GM19193 (cell line): ENCODE data around the gene PHKB.

ENCODE experiments used
- POLR2A ChIP-seq: IDR thresholded peaks from 4 replicates; pipeline ENCODE4 v1.6.1; 2011; ENCODE audit not compliant: insufficient read depth, insufficient read length; ENCODE audit errors: extremely low read depth

PHKB gene

GRCh38 chr16:47590472-47590871 is 129.3 kb downstream of the PHKB start:
- no peak for TF ChIP-seq POLR2A

DNA sequence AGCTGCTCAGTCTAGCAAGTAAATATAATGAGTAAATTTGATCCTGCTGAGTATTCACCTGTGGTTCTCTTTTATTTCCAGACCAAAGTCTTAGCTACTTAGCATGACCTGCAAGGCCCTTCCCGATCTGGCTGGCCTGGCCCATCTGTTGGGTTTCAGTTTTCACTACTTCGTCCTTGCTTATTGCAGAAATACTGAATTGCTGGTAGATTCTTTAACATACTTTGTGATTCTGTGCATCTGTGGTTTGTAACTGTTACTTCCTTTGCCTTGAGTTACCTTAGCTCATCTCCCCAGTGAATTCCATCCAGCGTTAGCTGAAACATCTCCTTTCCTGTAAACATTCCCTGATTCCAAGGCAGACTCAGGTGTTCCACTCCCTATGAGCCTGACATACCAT is 131.1 kb downstream of the PHKB start:
- no peak for TF ChIP-seq POLR2A

DNA sequence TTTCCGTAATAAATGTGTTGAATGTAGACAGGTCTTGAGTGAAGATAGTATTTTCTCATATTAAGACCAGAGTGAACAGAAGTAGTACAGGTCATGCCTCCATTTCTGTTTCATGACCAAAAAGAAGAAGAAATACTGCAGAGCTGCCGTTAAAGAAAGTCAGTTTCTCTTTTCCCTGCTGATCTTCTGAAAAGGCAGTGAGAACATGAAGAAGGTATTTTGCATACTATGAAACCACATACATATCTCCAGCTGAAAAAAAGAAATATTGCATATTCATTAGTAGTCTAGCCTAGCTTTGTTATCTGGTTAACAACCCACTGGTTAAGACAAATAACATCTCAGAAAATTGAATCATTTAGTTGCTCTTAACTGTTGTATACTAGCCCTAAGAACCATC is 138.4 kb downstream of the PHKB start:
- TF ChIP-seq POLR2A: no peak

- TF ChIP-seq POLR2A: no peak
Measured at GRCh38 chr16:47600376-47600775, 139.2 kb downstream of the PHKB start.

DNA sequence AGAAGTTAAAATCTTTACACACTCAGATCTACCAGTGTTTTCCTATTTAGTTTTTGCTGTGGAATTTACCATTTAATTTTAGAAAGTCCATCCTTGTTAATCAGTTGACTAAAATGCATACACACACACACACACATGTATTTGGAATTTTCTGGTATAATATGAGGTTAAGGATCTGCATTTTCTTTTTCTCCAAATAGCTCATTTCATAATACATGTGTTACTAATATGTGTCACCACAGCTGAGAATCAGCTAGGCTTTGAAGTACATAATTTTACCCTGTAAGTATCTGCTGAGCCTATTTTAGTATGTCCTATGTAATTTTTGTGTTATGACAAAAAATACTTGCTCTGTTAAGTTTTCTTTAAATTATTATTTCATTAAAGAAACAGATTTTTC is 143.2 kb downstream of the PHKB start:
- TF ChIP-seq POLR2A: no peak

DNA sequence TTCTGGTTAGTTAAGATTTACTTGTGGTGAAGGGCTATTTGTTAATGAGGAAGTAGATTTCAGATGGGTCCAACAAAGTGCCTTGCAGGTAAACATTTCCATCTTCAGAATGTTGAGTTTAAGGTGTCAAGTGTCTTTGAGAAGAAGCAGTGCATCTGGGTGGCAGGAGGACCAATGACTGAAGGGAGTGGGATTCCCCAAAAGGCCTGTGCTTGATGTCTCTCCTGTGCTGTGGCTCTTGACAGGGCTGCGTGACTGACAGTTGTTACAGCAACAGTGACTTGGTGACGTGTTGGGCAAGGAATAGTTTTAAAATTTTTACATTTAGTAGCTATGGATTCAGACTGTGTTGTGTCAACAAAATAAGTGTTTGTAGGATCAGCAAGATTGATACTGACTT is 149.9 kb downstream of the PHKB start:
- no peak for TF ChIP-seq POLR2A

GRCh38 chr16:47611848-47612493 is 150.8 kb downstream of the PHKB start:
- no peak for TF ChIP-seq POLR2A

DNA sequence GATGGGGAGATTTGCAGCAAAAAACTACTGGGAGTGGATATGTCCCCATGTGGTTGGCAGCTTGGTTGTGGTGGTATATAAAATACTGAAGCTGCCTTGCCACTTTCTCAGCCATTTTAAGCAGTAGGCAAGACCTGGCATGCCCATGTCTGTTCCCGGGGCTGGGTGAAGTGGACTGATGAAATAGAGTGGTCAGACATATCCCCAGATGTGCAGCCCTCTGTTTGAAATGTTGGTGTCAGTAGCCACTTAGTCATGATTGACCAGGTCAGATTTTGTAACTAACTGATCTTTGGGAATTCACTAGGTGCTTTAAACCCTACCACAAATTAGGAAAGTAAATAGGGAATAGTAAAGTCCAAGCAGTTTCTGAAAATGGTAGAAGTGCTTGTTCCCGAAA is 151.6 kb downstream of the PHKB start:
- TF ChIP-seq POLR2A: no peak

GRCh38 chr16:47613251-47613650 is 152.1 kb downstream of the PHKB start:
- no peak for TF ChIP-seq POLR2A

GRCh38 chr16:47617732-47618131 is 156.6 kb downstream of the PHKB start:
- no peak for TF ChIP-seq POLR2A

- no peak for TF ChIP-seq POLR2A
Measured at GRCh38 chr16:47622451-47623176, 161.5 kb downstream of the PHKB start.

- no peak for TF ChIP-seq POLR2A
Measured at GRCh38 chr16:47624563-47624962, 163.4 kb downstream of the PHKB start.

DNA sequence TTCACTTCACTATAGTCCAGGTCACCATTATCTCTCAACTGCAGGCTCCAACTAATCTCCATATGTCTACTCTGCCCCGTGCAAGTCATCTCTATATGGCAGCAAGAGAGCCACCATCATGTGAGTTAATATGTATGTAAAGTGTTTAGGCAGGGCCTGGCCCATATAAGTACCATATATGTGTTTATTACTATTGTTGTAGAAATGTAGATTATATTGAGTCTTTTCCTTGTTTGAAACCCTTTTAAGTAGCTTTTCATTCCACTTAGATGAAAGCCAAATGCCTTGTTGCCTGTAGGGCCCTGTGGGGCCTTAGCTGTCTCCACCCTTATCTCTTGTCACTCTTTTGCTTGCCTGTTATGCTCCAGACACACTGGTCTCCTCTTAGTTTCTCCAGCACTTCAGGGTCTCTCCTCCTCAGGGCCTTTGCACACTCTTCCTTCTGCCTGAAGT is 164.0 kb downstream of the PHKB start:
- TF ChIP-seq POLR2A: no peak

- TF ChIP-seq POLR2A: no peak
Measured at GRCh38 chr16:47626246-47626645, 165.1 kb downstream of the PHKB start.

DNA sequence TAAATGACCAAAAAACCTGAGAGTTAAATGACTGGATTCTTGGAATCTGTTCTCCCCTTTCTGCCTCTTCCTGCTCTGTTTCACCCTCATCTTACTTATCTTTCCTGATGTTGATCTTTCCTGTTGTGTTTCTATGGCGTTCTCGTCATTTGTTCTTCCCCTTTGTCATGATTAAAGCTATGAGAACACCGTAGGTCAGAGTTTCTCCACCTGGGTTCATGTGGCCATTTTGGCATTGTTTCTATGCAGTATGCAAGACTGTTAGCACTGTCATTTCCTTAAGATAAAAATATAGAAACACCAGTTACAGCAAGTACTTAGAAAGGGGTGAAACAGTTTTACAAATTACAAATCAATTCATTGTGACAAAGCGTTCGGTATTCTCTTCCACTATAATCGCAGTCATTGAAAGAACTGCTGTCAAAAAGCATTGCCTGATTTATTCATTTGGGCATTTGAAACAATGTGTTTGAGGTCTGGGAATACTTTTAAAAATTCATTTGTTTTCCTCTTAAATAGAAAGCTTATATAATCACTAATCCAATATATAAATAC is 166.0 kb downstream of the PHKB start:
- no peak for TF ChIP-seq POLR2A

- no peak for TF ChIP-seq POLR2A
Measured at GRCh38 chr16:47627721-47628120, 166.6 kb downstream of the PHKB start.
